ENCODE measurements around the gene APBB1IP. TPM values are rescaled to one million over a fixed set of nuclear protein-coding genes. Genes with fewer than 3 reads are reported as not detected.
"Not testable (repeated sequence)": the region's sequence is repeated elsewhere in the genome, so short reads cannot be mapped to it uniquely, and the experiment has no call there.

The APBB1IP gene
- total RNA-seq, 1 experiment from 2014 or later, result not detected

DNA sequence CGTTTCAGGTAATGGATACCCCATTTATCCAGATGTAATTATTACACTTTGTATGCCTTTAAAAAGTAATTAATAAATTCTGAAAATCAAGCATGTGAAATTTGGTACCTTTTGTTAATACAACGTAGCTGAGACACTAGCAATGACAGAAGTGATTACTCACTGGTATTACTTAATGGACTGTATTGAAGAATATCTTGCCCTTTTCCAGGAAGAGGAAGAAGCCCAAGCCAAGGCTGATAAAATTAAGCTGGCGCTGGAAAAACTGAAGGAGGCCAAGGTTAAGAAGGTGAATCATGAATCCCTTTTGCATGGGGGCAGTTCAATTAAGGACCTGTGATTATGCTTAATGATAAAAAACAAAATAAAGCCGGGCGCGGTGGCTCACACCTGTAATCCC lies 64.8 kb downstream of the APBB1IP start:
- DNase-seq (ENCODE audit: unreplicated experiment), result peak; percentile 5
- POLR2A ChIA-PET, result interaction anchor here (0.6 to 1.1 kb wide), 2 partner anchors 9 to 17 kb away, joined by 3 to 4 read pairs; no protein-coding TSS in a partner anchor
- BruUV-seq (replicated peaks), result no TSS peak
- H3K9me3 Mint-ChIP-seq (ENCODE audit: unreplicated experiment), result no peaks in the 10 kb centered on the region
- intact Hi-C loops (cut with micrococcal nuclease), result no loop called here
- TF ChIP-seq, protein P1, sequence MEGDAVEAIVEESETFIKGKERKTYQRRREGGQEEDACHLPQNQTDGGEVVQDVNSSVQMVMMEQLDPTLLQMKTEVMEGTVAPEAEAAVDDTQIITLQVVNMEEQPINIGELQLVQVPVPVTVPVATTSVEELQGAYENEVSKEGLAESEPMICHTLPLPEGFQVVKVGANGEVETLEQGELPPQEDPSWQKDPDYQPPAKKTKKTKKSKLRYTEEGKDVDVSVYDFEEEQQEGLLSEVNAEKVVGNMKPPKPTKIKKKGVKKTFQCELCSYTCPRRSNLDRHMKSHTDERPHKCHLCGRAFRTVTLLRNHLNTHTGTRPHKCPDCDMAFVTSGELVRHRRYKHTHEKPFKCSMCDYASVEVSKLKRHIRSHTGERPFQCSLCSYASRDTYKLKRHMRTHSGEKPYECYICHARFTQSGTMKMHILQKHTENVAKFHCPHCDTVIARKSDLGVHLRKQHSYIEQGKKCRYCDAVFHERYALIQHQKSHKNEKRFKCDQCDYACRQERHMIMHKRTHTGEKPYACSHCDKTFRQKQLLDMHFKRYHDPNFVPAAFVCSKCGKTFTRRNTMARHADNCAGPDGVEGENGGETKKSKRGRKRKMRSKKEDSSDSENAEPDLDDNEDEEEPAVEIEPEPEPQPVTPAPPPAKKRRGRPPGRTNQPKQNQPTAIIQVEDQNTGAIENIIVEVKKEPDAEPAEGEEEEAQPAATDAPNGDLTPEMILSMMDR (IDR thresholded peaks at IDR 0.05; ENCODE audit: unreplicated experiment), result no peak
- H3K4me1 Mint-ChIP-seq (ENCODE audit: insufficient read depth, unreplicated experiment), result no peaks in the 10 kb centered on the region
- no peak overlapping the region for H3K4me3 Mint-ChIP-seq (ENCODE audit: unreplicated experiment)
- no peaks in the 10 kb centered on the region for H3K36me3 Mint-ChIP-seq (ENCODE audit: insufficient read depth, unreplicated experiment)
- H3K27me3 Mint-ChIP-seq (ENCODE audit: insufficient read depth, unreplicated experiment), result no peaks in the 10 kb centered on the region
- H3K27ac Mint-ChIP-seq (ENCODE audit: low read depth, unreplicated experiment), result no peak overlapping the region
- CTCF ChIA-PET, result interaction anchor here (1.1 kb wide), 2 partner anchors 31 to 53 kb away, joined by 3 read pairs; no protein-coding TSS in a partner anchor

DNA sequence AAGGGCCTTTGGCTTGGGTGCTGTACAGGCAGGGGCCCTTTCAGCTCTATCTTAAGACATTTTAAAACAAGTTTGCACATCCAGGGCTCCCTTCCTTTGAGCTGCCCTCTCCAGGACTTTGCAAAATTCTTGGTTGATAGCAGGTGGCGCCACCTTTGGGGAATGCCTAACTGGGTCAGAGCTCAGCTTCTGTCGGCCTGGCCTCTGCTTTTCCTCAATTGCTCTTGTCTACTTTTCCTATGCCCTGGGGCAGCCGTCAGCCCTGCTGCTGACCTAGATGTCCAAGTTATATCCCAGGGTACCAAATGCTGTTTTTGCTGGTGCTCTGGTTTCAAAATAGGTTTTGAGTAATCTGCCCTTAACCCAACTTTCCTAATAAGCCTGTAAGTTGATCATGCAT lies 65.8 kb downstream of the APBB1IP start:
- peak; percentile 9 for DNase-seq (ENCODE audit: unreplicated experiment)
- no peaks in the 10 kb centered on the region for H3K9me3 Mint-ChIP-seq (ENCODE audit: unreplicated experiment)
- no TSS peak for BruUV-seq (replicated peaks)
- H3K27me3 Mint-ChIP-seq (ENCODE audit: insufficient read depth, unreplicated experiment), result no peaks in the 10 kb centered on the region
- intact Hi-C loops (cut with micrococcal nuclease), result no loop called here
- H3K36me3 Mint-ChIP-seq (ENCODE audit: insufficient read depth, unreplicated experiment), result no peaks in the 10 kb centered on the region
- no peak overlapping the region for H3K27ac Mint-ChIP-seq (ENCODE audit: low read depth, unreplicated experiment)
- no peaks in the 10 kb centered on the region for H3K4me1 Mint-ChIP-seq (ENCODE audit: insufficient read depth, unreplicated experiment)
- CTCF ChIA-PET, result interaction anchor here (0.6 to 1.1 kb wide), 3 partner anchors 31 to 375 kb away, joined by 3 read pairs; no protein-coding TSS in a partner anchor
- TF ChIP-seq, protein P1 (IDR thresholded peaks at IDR 0.05; ENCODE audit: unreplicated experiment), result no peak
- POLR2A ChIA-PET, result interaction anchor here (0.6 to 1.1 kb wide), 2 partner anchors 16 to 1811 kb away, joined by 3 read pairs; no protein-coding TSS in a partner anchor
- no peak overlapping the region for H3K4me3 Mint-ChIP-seq (ENCODE audit: unreplicated experiment)

GRCh38 chr10:26504429-26504828 lies 66.3 kb downstream of the APBB1IP start:
- intact Hi-C loops (cut with micrococcal nuclease); H3K4me1 Mint-ChIP-seq (ENCODE audit: insufficient read depth, unreplicated experiment); H3K36me3 Mint-ChIP-seq (ENCODE audit: insufficient read depth, unreplicated experiment); POLR2A ChIA-PET; H3K9me3 Mint-ChIP-seq (ENCODE audit: unreplicated experiment); H3K4me3 Mint-ChIP-seq (ENCODE audit: unreplicated experiment); DNase-seq (ENCODE audit: unreplicated experiment); H3K27me3 Mint-ChIP-seq (ENCODE audit: insufficient read depth, unreplicated experiment); H3K27ac Mint-ChIP-seq (ENCODE audit: low read depth, unreplicated experiment); BruUV-seq (replicated peaks): not testable (repeated sequence)
- CTCF ChIA-PET, result interaction anchor here (0.6 to 1.1 kb wide), 2 partner anchors 52 to 375 kb away, joined by 3 read pairs; no protein-coding TSS in a partner anchor

DNA sequence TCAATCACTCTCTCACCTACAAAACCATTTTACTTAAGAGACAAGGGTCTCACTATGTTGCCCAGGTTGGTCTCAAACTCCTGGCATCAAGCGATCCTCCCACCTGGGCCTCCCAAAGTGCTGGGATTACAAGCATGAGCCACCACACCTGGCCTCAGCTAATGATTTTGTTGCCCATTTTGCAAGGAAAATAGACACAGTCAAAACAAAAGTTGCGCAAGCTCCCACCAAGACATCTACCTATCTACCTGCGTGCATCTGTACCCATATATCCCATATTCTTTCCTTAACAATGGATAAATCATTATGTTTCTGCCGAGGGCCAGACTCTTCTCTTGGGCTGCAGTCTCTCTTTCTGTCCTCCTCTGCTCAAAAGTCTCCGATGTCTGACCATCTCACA lies 67.3 kb downstream of the APBB1IP start:
- Mint-ChIP-seq H3K9me3 (ENCODE audit: unreplicated experiment) (no peaks in the 10 kb centered on the region), H3K27ac (ENCODE audit: low read depth, unreplicated experiment) (no peak overlapping the region), H3K36me3 (ENCODE audit: insufficient read depth, unreplicated experiment) (no peaks in the 10 kb centered on the region), H3K27me3 (ENCODE audit: insufficient read depth, unreplicated experiment) (no peaks in the 10 kb centered on the region), H3K4me1 (ENCODE audit: insufficient read depth, unreplicated experiment) (no peaks in the 10 kb centered on the region), H3K4me3 (ENCODE audit: unreplicated experiment) (no peak overlapping the region)
- CTCF ChIA-PET, result no interaction called here
- BruUV-seq (replicated peaks), result no TSS peak
- no peak for DNase-seq (ENCODE audit: unreplicated experiment)
- intact Hi-C loops (cut with micrococcal nuclease), result no loop called here
- POLR2A ChIA-PET, result no interaction called here
- TF ChIP-seq, protein P1 (IDR thresholded peaks at IDR 0.05; ENCODE audit: unreplicated experiment), result no peak

DNA sequence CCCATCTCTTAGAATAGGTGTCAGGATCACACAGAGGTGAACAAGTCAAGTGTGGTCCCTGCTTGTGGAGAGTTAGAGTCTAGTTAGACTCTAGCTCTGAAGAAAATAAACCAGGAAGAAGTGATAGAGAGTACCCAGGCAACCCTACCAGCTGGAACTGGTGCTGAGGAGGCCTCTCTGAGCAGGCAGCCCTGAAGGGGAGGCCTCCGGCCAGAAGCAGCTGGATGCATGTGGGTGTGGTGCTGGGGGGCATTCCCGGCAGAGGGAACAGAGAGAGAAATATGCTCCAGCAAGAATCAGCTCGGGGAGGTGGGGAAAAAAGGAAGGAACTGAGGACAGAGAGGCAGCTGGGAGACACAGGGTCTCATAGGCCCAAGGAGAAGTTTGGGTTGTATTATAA lies 68.6 kb downstream of the APBB1IP start:
- no peak overlapping the region for H3K27ac Mint-ChIP-seq (ENCODE audit: low read depth, unreplicated experiment)
- H3K36me3 Mint-ChIP-seq (ENCODE audit: insufficient read depth, unreplicated experiment), result no peaks in the 10 kb centered on the region
- intact Hi-C loops (cut with micrococcal nuclease), result no loop called here
- H3K27me3 Mint-ChIP-seq (ENCODE audit: insufficient read depth, unreplicated experiment), result no peaks in the 10 kb centered on the region
- POLR2A ChIA-PET, result no interaction called here
- BruUV-seq (replicated peaks), result no TSS peak
- H3K4me3 Mint-ChIP-seq (ENCODE audit: unreplicated experiment), result no peak overlapping the region
- no peak for DNase-seq (ENCODE audit: unreplicated experiment)
- CTCF ChIA-PET, result no interaction called here
- TF ChIP-seq, protein P1 (IDR thresholded peaks at IDR 0.05; ENCODE audit: unreplicated experiment), result no peak
- no peaks in the 10 kb centered on the region for H3K9me3 Mint-ChIP-seq (ENCODE audit: unreplicated experiment)
- no peaks in the 10 kb centered on the region for H3K4me1 Mint-ChIP-seq (ENCODE audit: insufficient read depth, unreplicated experiment)
